Measurements from ENCODE around the gene ZSCAN16.

DNA sequence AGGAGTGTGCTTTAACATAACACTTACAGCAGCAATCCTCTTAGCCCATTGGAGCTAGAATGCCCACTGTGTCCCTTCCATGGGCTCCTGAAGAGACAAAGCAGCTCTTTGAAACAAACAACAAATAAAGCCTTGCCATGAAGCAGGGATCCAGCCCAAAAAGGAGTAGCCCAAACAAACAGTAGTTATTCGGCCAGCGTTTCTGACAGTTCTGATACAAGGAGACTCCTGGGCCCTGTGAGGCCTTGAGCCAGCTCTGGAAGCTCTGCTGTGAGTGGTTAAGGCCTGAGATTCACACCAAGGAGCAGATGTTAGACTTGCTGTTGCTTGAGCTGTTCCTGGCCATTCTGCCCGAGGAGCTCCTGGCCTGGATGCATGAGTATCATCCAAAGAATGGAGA is 16.9 kb upstream of the ZSCAN16 start:
- TF ChIP-seq CTCF (conservative IDR thresholded peaks at IDR 0.05) (no peak), ZFX (IDR thresholded peaks at IDR 0.05) (no peak)
